Stomach (tissue), 9 donors: ENCODE measurements around the gene MET. TPM values are rescaled to one million over a fixed set of nuclear protein-coding genes. Genes with fewer than 3 reads are reported as not detected.

ENCODE experiments used
- DNase-seq, 2 donors: peaks; one replicate each; pipeline versions ENCODE4 v3.0.0 to v3.0.0-alpha.2; 2013 to 2019
- H3K27ac ChIP-seq, 5 donors: fragments of 200-600 bp in 4 of 5; sonication (generic) in 4 of 5; one replicate each; pipeline ENCODE4 v1.5.1; 2013 to 2019; ENCODE audit warnings: mild to moderate bottlenecking in 1 of 5, moderate library complexity in 1 of 5
- H3K27me3 ChIP-seq, 3 donors: fragments of 200-600 bp; sonication (generic); one replicate each; pipeline ENCODE4 v1.5.1; 2017 to 2019; ENCODE audit warnings: mixed run types in 1 of 3
- H3K36me3 ChIP-seq, 4 donors: fragments of 200-600 bp; sonication (generic); 1 replicate in 3 of 4; 2 replicates in 1 of 4; pipeline ENCODE4 v1.5.1; 2016 to 2019
- H3K4me1 ChIP-seq, 4 donors: fragments of 200-600 bp; sonication (generic); one replicate each; pipeline ENCODE4 v1.5.1; 2016 to 2019
- H3K4me3 ChIP-seq, 4 donors: fragments of 200-600 bp; sonication (generic) in 3 of 4; one replicate each; pipeline ENCODE4 v1.5.1; 2016 to 2019; ENCODE audit warnings: mild to moderate bottlenecking in 1 of 4
- H3K9me3 ChIP-seq, 4 donors: fragments of 200-600 bp; sonication (generic); one replicate each; pipeline ENCODE4 v1.5.1; 2016 to 2019
- CTCF ChIP-seq, 7 experiments: fragments of 450-650 bp in 4 of 7; fragments of 200-600 bp in 3 of 7; sonication (generic) in 3 of 7; IDR thresholded peaks; one replicate each; pipeline ENCODE4 v1.5.1; 2016 to 2019; ENCODE audit warnings: antibody characterized with exemption in 7 of 7, control low read depth in 2 of 7, mild to moderate bottlenecking in 1 of 7
- EP300 ChIP-seq: sonication (generic); formaldehyde crosslinking; IDR thresholded peaks from one replicate; pipeline ENCODE4 v1.6.1; 2017; ENCODE audit warnings: antibody characterized with exemption
- POLR2A ChIP-seq, 4 donors: fragments of 450-650 bp; IDR thresholded peaks; one replicate each; pipeline ENCODE4 v1.6.1; 2016; ENCODE audit warnings: antibody characterized with exemption in 4 of 4, control low read depth in 2 of 4, mild to moderate bottlenecking in 1 of 4, moderate library complexity in 1 of 4
- POLR2AphosphoS5 ChIP-seq, 3 donors: sonication (generic); formaldehyde crosslinking; IDR thresholded peaks; one replicate each; pipeline ENCODE4 v1.6.1; 2016; ENCODE audit warnings: antibody characterized with exemption in 3 of 3
- WGBS, 5 donors: extraction: QIAGEN DNeasy Blood & Tissue Kit in 3 of 5; methylation state at CpG; one replicate each; pipeline versions ENCODE4 v1.1.5 to v1.1.7; 2013 to 2018; 5-methylcytosine and 5-hydroxymethylcytosine counted together
- intact Hi-C: fragments of 100-400 bp; cut with DNase I; formaldehyde crosslinking; loops from one replicate; pipeline ENCODE4 v1.15.1; 2023; ENCODE audit warnings: low total_unique reads
- polyA plus RNA-seq, 3 donors: library from polyadenylated mRNA; stranded (reverse); fragments of 200-250 nt; gene quantifications; one replicate each; pipeline ENCODE4 v1.2.3, GENCODE V29; 2013
- total RNA-seq, 5 donors: library from RNA; depleted of rRNA; stranded (reverse); fragments of >200 nt; gene quantifications; one replicate each; pipeline versions ENCODE4 v1.1.0 to v1.2.3, GENCODE V29; 2014 to 2016
- donor health status: healthy with polysubstance abuse.
- donor health status: Bipolar disorder and iron deficiency.
- donor health status: healthy.

MET gene
- total and polyA plus RNA-seq, 8 donors, result 0.58 to 36.2 (median 4.3) TPM

DNA sequence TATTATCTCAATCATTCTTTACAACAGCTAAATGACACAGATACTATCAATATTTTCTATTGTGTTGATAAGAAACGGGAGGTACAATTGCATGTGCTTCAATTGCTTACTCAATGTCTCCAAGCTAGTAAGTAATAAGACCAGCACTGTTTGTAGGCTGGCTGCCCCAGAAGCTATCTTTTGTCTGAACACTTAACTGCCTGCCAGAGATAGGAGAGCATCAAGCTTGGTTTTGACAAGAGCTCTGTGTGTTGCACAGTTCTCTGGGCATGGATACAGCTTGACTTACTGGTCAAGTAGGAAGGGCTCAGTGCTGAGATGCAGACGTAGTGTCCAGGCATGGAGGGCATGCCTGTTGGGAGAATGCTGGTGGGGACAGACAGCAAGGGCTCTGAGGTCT, 164.1 kb downstream of the MET start:
- no peaks in the 10 kb centered on the region for H3K4me1 ChIP-seq
- no peak overlapping the region for H3K4me3 ChIP-seq
- intact Hi-C loops, result no loop called here
- H3K36me3 ChIP-seq, result no peaks in the 10 kb centered on the region
- DNase-seq, result no peak
- H3K27me3 ChIP-seq, result no peaks in the 10 kb centered on the region
- no peaks in the 10 kb centered on the region for H3K9me3 ChIP-seq
- 56 to 75% (median 61%) methylated on average over 2 of the region's 2 CpGs for WGBS, 5 donors
- no peak overlapping the region for H3K27ac ChIP-seq
- TF ChIP-seq EP300, result no peak
- no peak for TF ChIP-seq POLR2A (IDR thresholded peaks at IDR 0.05)
- no peak for TF ChIP-seq CTCF (IDR thresholded peaks at IDR 0.05)
- no peak for TF ChIP-seq POLR2AphosphoS5 (IDR thresholded peaks at IDR 0.05)

DNA sequence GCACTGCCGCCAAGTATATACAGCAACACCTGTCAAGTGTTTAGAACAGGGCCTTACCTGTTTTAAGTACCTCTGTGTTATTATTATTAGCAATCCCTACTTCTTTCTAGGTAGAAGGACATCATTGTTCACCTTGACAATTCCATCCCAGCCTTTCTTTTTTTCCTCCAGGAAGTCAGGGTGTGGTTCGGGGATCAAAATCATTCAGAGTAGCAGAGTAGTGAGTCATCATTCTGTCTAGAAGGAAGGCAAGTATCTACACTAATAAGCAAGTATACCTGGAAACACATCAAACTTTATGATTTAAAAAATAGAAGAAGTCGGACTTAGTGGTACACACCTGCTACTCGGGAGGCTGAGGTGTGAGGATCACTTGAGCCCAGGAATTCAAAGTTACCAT, 164.9 kb downstream of the MET start:
- TF ChIP-seq POLR2AphosphoS5 (IDR thresholded peaks at IDR 0.05) (no peak), EP300 (no peak), POLR2A (IDR thresholded peaks at IDR 0.05) (no peak), CTCF (IDR thresholded peaks at IDR 0.05) (no peak)
- Histone ChIP-seq H3K27ac (no peak overlapping the region), H3K9me3 (no peaks in the 10 kb centered on the region), H3K4me1 (no peaks in the 10 kb centered on the region), H3K4me3 (no peak overlapping the region), H3K27me3 (no peaks in the 10 kb centered on the region), H3K36me3 (no peaks in the 10 kb centered on the region)
- no peak for DNase-seq
- intact Hi-C loops, result no loop called here
- WGBS, 5 donors, result 83 to 93% (median 91%) methylated on average over 4 of the region's 4 CpGs

DNA sequence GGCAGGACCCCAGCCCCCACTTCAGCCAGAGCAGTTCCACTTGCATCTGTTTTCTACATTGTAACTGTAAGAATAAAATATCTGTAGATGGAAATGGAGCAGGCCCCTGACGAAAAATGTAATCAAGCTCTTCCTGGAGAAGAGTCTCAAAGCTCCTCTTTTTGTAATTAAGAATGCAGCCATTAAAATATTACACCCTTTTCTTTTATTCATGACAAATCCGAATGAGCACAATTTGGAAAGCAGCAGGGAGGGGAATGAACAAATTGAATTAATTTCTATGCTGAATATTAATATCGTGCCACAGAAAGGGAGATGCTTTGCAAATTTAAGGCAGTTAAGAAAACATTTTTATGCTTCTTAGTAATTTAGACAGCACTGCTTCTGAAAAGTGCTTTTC, 165.6 kb downstream of the MET start:
- intact Hi-C loops, result no loop called here
- Histone ChIP-seq H3K9me3 (no peaks in the 10 kb centered on the region), H3K4me3 (no peak overlapping the region), H3K27ac (no peak overlapping the region), H3K27me3 (no peaks in the 10 kb centered on the region), H3K36me3 (no peaks in the 10 kb centered on the region), H3K4me1 (no peaks in the 10 kb centered on the region)
- TF ChIP-seq CTCF (IDR thresholded peaks at IDR 0.05), result no peak
- TF ChIP-seq POLR2AphosphoS5 (IDR thresholded peaks at IDR 0.05), result no peak
- TF ChIP-seq POLR2A (IDR thresholded peaks at IDR 0.05), result no peak
- TF ChIP-seq EP300, result no peak
- WGBS, 5 donors, result 75 to 92% (median 91%) methylated on average over 3 of the region's 3 CpGs
- DNase-seq, result no peak

GRCh38 chr7:116840256-116840655, 168.3 kb downstream of the MET start:
- H3K4me3 ChIP-seq, result no peak overlapping the region
- 53 to 80% (median 72%) methylated on average over 5 of the region's 5 CpGs for WGBS, 5 donors

More at GRCh38 chr7:116840256-116840655, 168.3 kb downstream of the MET start:
- Histone ChIP-seq H3K4me1 (peaks cover 0 to 7% (median 2%) of the 10 kb centered on the region in 4 donors), H3K27ac (no peak overlapping the region), H3K36me3 (no peaks in the 10 kb centered on the region), H3K9me3 (no peaks in the 10 kb centered on the region), H3K27me3 (no peaks in the 10 kb centered on the region)
- intact Hi-C loops, result no loop called here
- TF ChIP-seq EP300, result no peak
- TF ChIP-seq POLR2A (IDR thresholded peaks at IDR 0.05), result no peak
- TF ChIP-seq POLR2AphosphoS5 (IDR thresholded peaks at IDR 0.05), result no peak
- no peak for TF ChIP-seq CTCF (IDR thresholded peaks at IDR 0.05)
- DNase-seq, result no peak
